SK-N-SH (cell line): Measurements from ENCODE around the gene KCNMB3. TPM values are rescaled to one million over a fixed set of nuclear protein-coding genes. Genes with fewer than 3 reads are reported as not detected.

Source experiments
- CTCF ChIA-PET: fragments of 300-600, 350-600 bp; formaldehyde crosslinking; extraction: SDS; loops from one replicate; lab custom pipeline; 2021; lab: Yijun Ruan, JAX
- POLR2A ChIA-PET: fragments of 350-600 bp; sonication (Branson Sonifier 250); formaldehyde crosslinking; extraction: SDS; loops from one replicate; lab custom pipeline; 2020; ENCODE audit warnings: antibody characterized with exemption, inconsistent platforms; lab: Yijun Ruan, JAX
- DNase-seq: peaks from one replicate; pipeline ENCODE4 v3.0.0; 2012
- H2AFZ ChIP-seq: fragments of 200-600 bp; sonication (generic); 2 replicates; pipeline ENCODE4 v1.8.1; 2016; ENCODE audit warnings: antibody characterized with exemption, mild to moderate bottlenecking, low read depth
- H3F3A ChIP-seq: fragments of 200-600 bp; sonication (generic); replicated peaks from 2 replicates; pipeline ENCODE3; 2016; ENCODE audit warnings: antibody characterized with exemption, mild to moderate bottlenecking; ENCODE audit not compliant: insufficient read depth
- H3K27ac ChIP-seq, 2 experiments: fragments of 200-500 bp in 1 of 2; fragments of 200-600 bp in 1 of 2; sonication (Bioruptor generic) in 1 of 2; sonication (generic), shearing (Covaris generic) in 1 of 2; 2 replicates each; pipeline versions ENCODE4 v1.5.1 to v1.6.1; 2014 to 2016; ENCODE audit warnings: low read depth in 2 of 2, inconsistent platforms in 1 of 2, low read length in 1 of 2, mild to moderate bottlenecking in 1 of 2, mixed read lengths in 1 of 2
- H3K27me3 ChIP-seq: fragments of 200-600 bp; sonication (generic), shearing (Covaris generic); 2 replicates; pipeline ENCODE4 v1.6.1; 2016; ENCODE audit warnings: mixed run types; ENCODE audit not compliant: insufficient read depth
- H3K36me3 ChIP-seq, 2 experiments: fragments of 200-500 bp in 1 of 2; fragments of 200-600 bp in 1 of 2; sonication (Bioruptor generic) in 1 of 2; sonication (generic) in 1 of 2; replicated peaks in 1 of 2; 2 replicates each; pipeline versions ENCODE3 to v1.5.1; 2014 to 2016; ENCODE audit warnings: low read length in 1 of 2, mild to moderate bottlenecking in 1 of 2; ENCODE audit not compliant: insufficient read depth in 2 of 2, control insufficient read depth in 1 of 2
- H3K4me1 ChIP-seq, 2 experiments: fragments of 200-500 bp in 1 of 2; fragments of 200-600 bp in 1 of 2; sonication (Bioruptor generic) in 1 of 2; sonication (generic), shearing (Covaris generic) in 1 of 2; 2 replicates each; pipeline versions ENCODE4 v1.5.1 to v1.6.1; 2014 to 2016; ENCODE audit warnings: low read depth in 1 of 2, low read length in 1 of 2, mixed run types in 1 of 2; ENCODE audit not compliant: insufficient read depth in 2 of 2, control insufficient read depth in 1 of 2
- H3K4me2 ChIP-seq: fragments of 200-600 bp; sonication (generic), shearing (Covaris generic); 2 replicates; pipeline ENCODE4 v1.6.1; 2017; ENCODE audit warnings: mixed run types
- H3K4me3 ChIP-seq, 2 experiments: fragments of 200-500 bp in 1 of 2; fragments of 200-600 bp in 1 of 2; sonication (Bioruptor generic) in 1 of 2; sonication (generic), shearing (Covaris generic) in 1 of 2; 2 replicates each; pipeline versions ENCODE4 v1.5.1 to v1.8.1; 2014 to 2016; ENCODE audit warnings: low read depth in 2 of 2, inconsistent platforms in 1 of 2, low read length in 1 of 2, mild to moderate bottlenecking in 1 of 2, mixed read lengths in 1 of 2, moderate library complexity in 1 of 2
- H3K79me2 ChIP-seq: fragments of 200-600 bp; sonication (generic); 2 replicates; pipeline ENCODE4 v1.8.1; 2017; ENCODE audit warnings: mild to moderate bottlenecking; ENCODE audit not compliant: insufficient read depth
- H3K9ac ChIP-seq: fragments of 200-600 bp; sonication (generic); 2 replicates; pipeline ENCODE4 v1.6.1; 2017; ENCODE audit warnings: mixed run types
- H3K9me2 ChIP-seq: fragments of 200-600 bp; sonication (generic); 2 replicates; pipeline ENCODE4 v1.6.1; 2017; ENCODE audit warnings: mixed run types
- H3K9me3 ChIP-seq: fragments of 200-600 bp; sonication (generic); 2 replicates; pipeline ENCODE4 v1.6.1; 2017; ENCODE audit warnings: mixed run types, mild to moderate bottlenecking, moderate library complexity
- H4K20me1 ChIP-seq: fragments of 200-600 bp; sonication (generic); 2 replicates; pipeline ENCODE4 v1.6.1; 2017; ENCODE audit warnings: mild to moderate bottlenecking, mixed run types; ENCODE audit not compliant: insufficient read depth
- FOXJ3 ChIP-seq: sonication (generic); formaldehyde crosslinking; IDR thresholded peaks from 2 replicates; pipeline ENCODE4 v1.5.1; 2020; ENCODE audit warnings: mild to moderate bottlenecking, missing genetic modification reagents
- GATA2 ChIP-seq: sonication (generic); formaldehyde crosslinking; IDR thresholded peaks from 2 replicates; pipeline ENCODE4 v1.5.0; 2020; ENCODE audit warnings: mild to moderate bottlenecking, missing genetic modification reagents
- MXI1 ChIP-seq: IDR thresholded peaks from 2 replicates; pipeline ENCODE4 v1.6.1; 2012; ENCODE audit warnings: mild to moderate bottlenecking, low read depth, low read length, improper control_type of control experiment
- NFIC ChIP-seq: IDR thresholded peaks from 2 replicates; pipeline ENCODE4 v1.4.0; 2012; ENCODE audit warnings: borderline replicate concordance
- REST ChIP-seq: IDR thresholded peaks from 2 replicates; pipeline ENCODE4 v1.6.1; 2012; ENCODE audit warnings: mild to moderate bottlenecking, low read depth, low read length, moderate library complexity
- RFX5 ChIP-seq: IDR thresholded peaks from 2 replicates; pipeline ENCODE4 v1.6.1; 2012; ENCODE audit warnings: mild to moderate bottlenecking, improper control_type of control experiment, low read length
- TAF1 ChIP-seq: IDR thresholded peaks from 2 replicates; pipeline ENCODE4 v1.6.1; 2012; ENCODE audit warnings: low read depth, mild to moderate bottlenecking, low read length, moderate library complexity, borderline replicate concordance
- USF1 ChIP-seq: IDR thresholded peaks from 2 replicates; pipeline ENCODE4 v1.4.0; 2012; ENCODE audit warnings: low read depth, borderline replicate concordance
- WGBS: methylation state at CpG from one replicate; pipeline ENCODE4 v1.1.6; 2017; ENCODE audit warnings: low lambda C conversion rate; 5-methylcytosine and 5-hydroxymethylcytosine counted together
- polyA plus RNA-seq, 3 experiments: library from polyadenylated mRNA; depleted of rRNA; stranded (reverse); fragments of >200 nt; gene quantifications; 2 replicates each; pipeline ENCODE4 v1.2.3, GENCODE V29; 2012

KCNMB3 gene
- polyA plus RNA-seq, 1 of the 3 experiments (the other 2 are of a cell fraction): 1.1 TPM

- no peaks in the 10 kb centered on the region for H3F3A ChIP-seq
- no peak for TF ChIP-seq MXI1
- no peak for TF ChIP-seq REST
- TF ChIP-seq FOXJ3 (CRISPR knock-in tag): no peak
- TF ChIP-seq, all 33 proteins: peak for 0
- CTCF ChIA-PET: no interaction called here
- no peaks in the 10 kb centered on the region for H3K79me2 ChIP-seq
- no peaks in the 10 kb centered on the region for H3K9me3 ChIP-seq
- H2AFZ ChIP-seq: no peak overlapping the region
- no peak for DNase-seq
- no peak overlapping the region for H3K27ac ChIP-seq
- 53% methylated on average over 5 of the region's 5 CpGs for WGBS
- no peak overlapping the region for H3K4me3 ChIP-seq
- H3K36me3 ChIP-seq: no peaks in the 10 kb centered on the region
- H3K27me3 ChIP-seq: no peaks in the 10 kb centered on the region
- POLR2A ChIA-PET: no interaction called here
- H4K20me1 ChIP-seq: no peaks in the 10 kb centered on the region
- H3K9me2 ChIP-seq: no peaks in the 10 kb centered on the region
- H3K9ac ChIP-seq: no peak overlapping the region
- no peaks in the 10 kb centered on the region for H3K4me1 ChIP-seq
- H3K4me2 ChIP-seq: no peak overlapping the region
These were observed 49.2 kb upstream of the KCNMB3 start for GRCh38 chr3:179299999-179300613.

- Histone ChIP-seq H3K4me3 (no peak overlapping the region), H3K79me2 (no peaks in the 10 kb centered on the region), H3K27ac (no peak overlapping the region), H3K9me2 (no peaks in the 10 kb centered on the region), H3K4me2 (no peak overlapping the region), H3K9ac (no peak overlapping the region), H3K27me3 (no peaks in the 10 kb centered on the region), H3K9me3 (no peaks in the 10 kb centered on the region), H4K20me1 (no peaks in the 10 kb centered on the region), H2AFZ (no peak overlapping the region), H3F3A (no peaks in the 10 kb centered on the region), H3K4me1 (no peaks in the 10 kb centered on the region), H3K36me3 (no peaks in the 10 kb centered on the region)
- TF ChIP-seq USF1 (no peak), RFX5 (no peak), NFIC (no peak), TAF1 (no peak), GATA2 (CRISPR knock-in tag) (no peak)
- DNase-seq: no peak
- ChIA-PET CTCF (no interaction called here), POLR2A (no interaction called here)
- WGBS: 39% methylated on average over 2 of the region's 2 CpGs
These were observed 48.4 kb upstream of the KCNMB3 start for GRCh38 chr3:179299316-179299715.
